Measurements from ENCODE around the gene NELFA.

NELFA gene

GRCh38 chr4:2008921-2009650, at the start of gene NELFA:
NELFA (minus strand) TSS chr4:2008974; CDS start chr4:2008959, 15 bp downstream.
- peak; percentile 93 for DNase-seq

- DNase-seq, result no peak
These were observed 48.8 kb upstream of the NELFA start for GRCh38 chr4:2057382-2058065.

- DNase-seq, result no peak
These were observed 45.4 kb upstream of the NELFA start for GRCh38 chr4:2054217-2054616.

- no peak for DNase-seq
These were observed 42.3 kb upstream of the NELFA start for GRCh38 chr4:2051086-2051485.

- no peak for DNase-seq
These were observed 41.0 kb upstream of the NELFA start for GRCh38 chr4:2049811-2050210.

GRCh38 chr4:2049381-2049780, 40.6 kb upstream of the NELFA start:
- no peak for DNase-seq

GRCh38 chr4:2048831-2049230, 40.1 kb upstream of the NELFA start:
- no peak for DNase-seq

GRCh38 chr4:2047781-2048581, 39.2 kb upstream of the NELFA start:
- no peak for DNase-seq

GRCh38 chr4:2047031-2047660, 38.4 kb upstream of the NELFA start:
- DNase-seq, result no peak

- DNase-seq, result no peak
These were observed 37.5 kb upstream of the NELFA start for GRCh38 chr4:2046031-2046961.

GRCh38 chr4:2045518-2045951, 36.8 kb upstream of the NELFA start:
- DNase-seq, result no peak

- DNase-seq, result no peak
These were observed 36.1 kb upstream of the NELFA start for GRCh38 chr4:2044542-2045517.

- DNase-seq, result no peak
These were observed 35.3 kb upstream of the NELFA start for GRCh38 chr4:2044119-2044485.

- DNase-seq, result no peak
These were observed 34.8 kb upstream of the NELFA start for GRCh38 chr4:2043396-2044118.

GRCh38 chr4:2042947-2043395, 34.2 kb upstream of the NELFA start:
- DNase-seq, result no peak

GRCh38 chr4:2042204-2042946, 33.6 kb upstream of the NELFA start:
- DNase-seq, result peak; percentile 30 to 36

- DNase-seq, result peak; percentile 82 to 89
These were observed 32.7 kb upstream of the NELFA start for GRCh38 chr4:2041239-2042130.
